Gastroesophageal sphincter (tissue), 4 donors: ENCODE data around the gene MPP2. TPM values are rescaled to one million over a fixed set of nuclear protein-coding genes. Genes with fewer than 3 reads are reported as not detected.
A peak's percentile ranks its signal among the peaks of the same experiment; 100 is the strongest.

Source experiments
- ATAC-seq: fragments of 150-250 bp; one replicate; pipeline ENCODE4 v1.9.1; 2016; ENCODE audit warnings: mild to moderate bottlenecking, moderate library complexity
- H3K27ac ChIP-seq, 4 donors: fragments of 200-600 bp; sonication (generic) in 3 of 4; 1 replicate in 3 of 4; 2 replicates in 1 of 4; pipeline ENCODE4 v1.5.1; 2016 to 2019
- H3K27me3 ChIP-seq: fragments of 200-600 bp; sonication (generic); one replicate; pipeline ENCODE4 v1.5.1; 2019
- H3K36me3 ChIP-seq, 2 donors: fragments of 200-600 bp; sonication (generic); one replicate each; pipeline ENCODE4 v1.5.1; 2019; ENCODE audit warnings: control low read depth in 1 of 2
- H3K4me1 ChIP-seq, 3 donors: fragments of 200-600 bp; sonication (generic); 1 replicate in 2 of 3; 2 replicates in 1 of 3; pipeline ENCODE4 v1.5.1; 2016 to 2019; ENCODE audit warnings: control low read depth in 2 of 3
- H3K4me3 ChIP-seq, 2 donors: fragments of 200-600 bp; sonication (generic); one replicate each; pipeline ENCODE4 v1.5.1; 2019; ENCODE audit warnings: mild to moderate bottlenecking in 1 of 2, moderate library complexity in 1 of 2
- H3K9me3 ChIP-seq, 3 donors: fragments of 200-600 bp; sonication (generic); one replicate each; pipeline ENCODE4 v1.5.1; 2017 to 2019; ENCODE audit warnings: control low read depth in 2 of 3
- EP300 ChIP-seq: sonication (generic); formaldehyde crosslinking; IDR thresholded peaks from one replicate; pipeline ENCODE4 v1.6.1; 2017; ENCODE audit warnings: antibody characterized with exemption, mild to moderate bottlenecking
- POLR2A ChIP-seq, 2 donors: fragments of 450-650 bp; IDR thresholded peaks; one replicate each; pipeline ENCODE4 v1.6.1; 2017; ENCODE audit warnings: antibody characterized with exemption in 2 of 2, mild to moderate bottlenecking in 2 of 2, moderate library complexity in 1 of 2
- POLR2AphosphoS5 ChIP-seq: sonication (generic); formaldehyde crosslinking; IDR thresholded peaks from one replicate; pipeline ENCODE4 v1.6.1; 2017; ENCODE audit warnings: antibody characterized with exemption
- WGBS, 2 donors: methylation state at CpG; one replicate each; pipeline ENCODE4 v1.1.5; 2018; ENCODE audit warnings: low coverage in 1 of 2; 5-methylcytosine and 5-hydroxymethylcytosine counted together
- total RNA-seq, 4 donors: library from RNA; depleted of rRNA; stranded (reverse); fragments of >200 nt; gene quantifications; one replicate each; pipeline ENCODE4 v1.1.0, GENCODE V29; 2016
- TF ChIP-seq, protein P1 (sequence below), 4 experiments: fragments of 200-600 bp in 2 of 4; fragments of 450-650 bp in 2 of 4; sonication (generic) in 1 of 4; IDR thresholded peaks; one replicate each; pipeline ENCODE4 v1.5.1; 2017 to 2019; ENCODE audit warnings: antibody characterized with exemption in 4 of 4, mild to moderate bottlenecking in 2 of 4, moderate library complexity in 2 of 4

MPP2 gene, protein sequence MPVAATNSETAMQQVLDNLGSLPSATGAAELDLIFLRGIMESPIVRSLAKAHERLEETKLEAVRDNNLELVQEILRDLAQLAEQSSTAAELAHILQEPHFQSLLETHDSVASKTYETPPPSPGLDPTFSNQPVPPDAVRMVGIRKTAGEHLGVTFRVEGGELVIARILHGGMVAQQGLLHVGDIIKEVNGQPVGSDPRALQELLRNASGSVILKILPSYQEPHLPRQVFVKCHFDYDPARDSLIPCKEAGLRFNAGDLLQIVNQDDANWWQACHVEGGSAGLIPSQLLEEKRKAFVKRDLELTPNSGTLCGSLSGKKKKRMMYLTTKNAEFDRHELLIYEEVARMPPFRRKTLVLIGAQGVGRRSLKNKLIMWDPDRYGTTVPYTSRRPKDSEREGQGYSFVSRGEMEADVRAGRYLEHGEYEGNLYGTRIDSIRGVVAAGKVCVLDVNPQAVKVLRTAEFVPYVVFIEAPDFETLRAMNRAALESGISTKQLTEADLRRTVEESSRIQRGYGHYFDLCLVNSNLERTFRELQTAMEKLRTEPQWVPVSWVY
- total RNA-seq: 10 to 100 TPM in 3 of 4 donors, 1 to 10 TPM in 1; 6.3 to 20.9 (median 15.1) TPM

DNA sequence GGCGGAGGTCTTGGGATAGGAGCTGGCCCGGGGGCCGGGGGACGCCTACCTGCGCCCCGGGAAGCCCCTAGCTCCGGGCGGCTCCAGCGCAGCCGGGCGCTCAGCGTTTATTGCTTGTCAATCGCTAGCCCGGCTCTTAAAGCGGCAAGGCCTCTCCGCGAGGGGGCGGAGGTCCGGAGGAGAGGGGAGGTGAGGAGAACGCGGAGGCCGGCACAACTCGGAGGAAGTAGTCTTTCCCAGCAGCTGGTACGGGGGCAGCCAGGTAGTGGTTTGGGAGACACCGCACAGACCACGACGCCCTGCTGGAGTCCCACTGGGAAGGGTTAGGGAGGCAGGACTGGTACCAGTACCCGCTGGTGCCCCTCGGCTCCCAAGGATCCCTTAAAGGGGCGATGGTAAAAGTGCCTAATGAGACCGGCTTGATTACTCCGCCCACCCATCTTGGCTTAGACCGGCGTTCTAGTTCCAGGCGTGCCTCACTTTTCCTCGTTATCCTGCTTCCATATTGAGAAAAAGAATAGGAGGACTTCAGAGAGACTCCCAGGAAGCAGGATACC lies at the start of gene MPP2:
Gene MPP2, minus strand, starts transcription at position 112 of the 557 bp plus-strand sequence. CDS start 3,076 bp downstream, outside the sequence.
- 0% methylated on average over 6 to 14 of the region's 36 CpGs for WGBS, 2 donors
- TF ChIP-seq POLR2A (IDR thresholded peaks at IDR 0.05) (peak; percentile 41 to 50), POLR2AphosphoS5 (peak; percentile 54), EP300 (no peak)
- TF ChIP-seq, protein P1, sequence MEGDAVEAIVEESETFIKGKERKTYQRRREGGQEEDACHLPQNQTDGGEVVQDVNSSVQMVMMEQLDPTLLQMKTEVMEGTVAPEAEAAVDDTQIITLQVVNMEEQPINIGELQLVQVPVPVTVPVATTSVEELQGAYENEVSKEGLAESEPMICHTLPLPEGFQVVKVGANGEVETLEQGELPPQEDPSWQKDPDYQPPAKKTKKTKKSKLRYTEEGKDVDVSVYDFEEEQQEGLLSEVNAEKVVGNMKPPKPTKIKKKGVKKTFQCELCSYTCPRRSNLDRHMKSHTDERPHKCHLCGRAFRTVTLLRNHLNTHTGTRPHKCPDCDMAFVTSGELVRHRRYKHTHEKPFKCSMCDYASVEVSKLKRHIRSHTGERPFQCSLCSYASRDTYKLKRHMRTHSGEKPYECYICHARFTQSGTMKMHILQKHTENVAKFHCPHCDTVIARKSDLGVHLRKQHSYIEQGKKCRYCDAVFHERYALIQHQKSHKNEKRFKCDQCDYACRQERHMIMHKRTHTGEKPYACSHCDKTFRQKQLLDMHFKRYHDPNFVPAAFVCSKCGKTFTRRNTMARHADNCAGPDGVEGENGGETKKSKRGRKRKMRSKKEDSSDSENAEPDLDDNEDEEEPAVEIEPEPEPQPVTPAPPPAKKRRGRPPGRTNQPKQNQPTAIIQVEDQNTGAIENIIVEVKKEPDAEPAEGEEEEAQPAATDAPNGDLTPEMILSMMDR (IDR thresholded peaks at IDR 0.05): peak in 3 of 4 experiments; percentile 32 to 64 (median 48)
- H3K4me3 ChIP-seq: peak within 1 kb of the TSS; percentile 79 to 81
- peaks cover 0 to 49% (median 15%) of the 10 kb centered on the region in 3 donors for H3K4me1 ChIP-seq
- no peaks in the 10 kb centered on the region for H3K9me3 ChIP-seq
- H3K27me3 ChIP-seq: peaks cover 13% of the 10 kb centered on the region
- peak within 1 kb of the TSS; percentile 86 to 96 (median 94) for H3K27ac ChIP-seq
- ATAC-seq: peak; percentile 66
- H3K36me3 ChIP-seq: peaks cover 0 to 19% of the 10 kb centered on the region in 2 donors

DNA sequence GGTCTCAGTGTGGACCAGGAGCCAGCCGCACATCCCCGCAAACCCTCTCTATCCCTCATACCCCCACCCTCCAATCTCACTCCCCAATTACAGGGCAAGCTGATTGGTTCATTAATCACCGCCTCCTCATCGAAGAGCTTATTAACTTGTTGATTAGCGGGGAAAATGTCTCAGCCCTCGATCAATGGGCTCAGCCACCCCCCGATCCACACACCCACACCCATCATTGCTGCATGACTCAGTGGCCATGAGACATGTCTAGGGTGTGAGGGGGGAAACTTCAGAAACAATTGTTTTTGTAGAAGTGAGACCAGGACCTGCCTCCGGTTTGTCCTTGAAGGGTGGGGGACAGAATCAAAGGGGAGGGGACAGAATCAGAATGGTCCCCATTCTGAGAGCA lies 48.9 kb upstream of the MPP2 start:
- Histone ChIP-seq H3K9me3 (no peaks in the 10 kb centered on the region), H3K4me3 (no peak overlapping the region), H3K27ac (no peak overlapping the region), H3K4me1 (peaks cover 0 to 18% (median 7%) of the 10 kb centered on the region in 3 donors), H3K36me3 (no peaks in the 10 kb centered on the region), H3K27me3 (peaks cover 83% of the 10 kb centered on the region)
- TF ChIP-seq EP300 (no peak), POLR2A (IDR thresholded peaks at IDR 0.05) (no peak), POLR2AphosphoS5 (no peak)
- TF ChIP-seq, protein P1 (IDR thresholded peaks at IDR 0.05): no peak
- ATAC-seq: no peak
- WGBS, 2 donors: 74 to 100% methylated on average over 1 to 6 of the region's 8 CpGs

DNA sequence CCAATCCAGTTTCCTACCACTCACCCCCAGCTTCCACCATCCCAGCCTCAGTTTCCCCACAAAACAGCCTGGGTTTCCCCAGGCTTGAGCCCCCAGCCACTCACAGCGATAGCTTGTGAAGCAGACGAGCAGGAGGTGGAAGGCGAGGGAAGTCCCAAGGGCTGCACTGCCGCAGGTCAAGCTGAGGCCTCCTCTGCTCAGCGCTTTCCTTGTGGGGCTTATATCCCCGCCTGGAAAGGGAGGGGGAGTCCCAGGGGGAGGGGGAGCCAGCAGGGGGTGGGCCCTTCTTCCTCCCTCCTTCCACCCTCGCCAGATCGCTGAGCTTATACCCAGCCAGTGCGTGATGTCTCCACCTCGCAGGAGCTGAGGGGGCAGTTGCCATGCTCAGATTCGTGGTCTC lies 46.4 kb upstream of the MPP2 start, which contains the start of gene PYY:
Gene PYY, minus strand, starts transcription at position 195 of the 400 bp plus-strand sequence. CDS start 457 bp downstream, outside the sequence.
- no peak for ATAC-seq
- 20% methylated on average over 1 of the region's 11 CpGs; no CpG with 5 or more reads in 1 of the 2 donors for WGBS, 2 donors
- no peak within 1 kb of the TSS for H3K27ac ChIP-seq
- H3K4me3 ChIP-seq: peak within 1 kb of the TSS in 1 of 2 donors; percentile 6
- H3K36me3 ChIP-seq: no peaks in the 10 kb centered on the region
- H3K9me3 ChIP-seq: no peaks in the 10 kb centered on the region
- peaks cover 89% of the 10 kb centered on the region for H3K27me3 ChIP-seq
- peaks cover 0 to 18% (median 7%) of the 10 kb centered on the region in 3 donors for H3K4me1 ChIP-seq
- TF ChIP-seq POLR2A (IDR thresholded peaks at IDR 0.05) (no peak), EP300 (no peak), POLR2AphosphoS5 (no peak)
- TF ChIP-seq, protein P1 (IDR thresholded peaks at IDR 0.05): no peak

DNA sequence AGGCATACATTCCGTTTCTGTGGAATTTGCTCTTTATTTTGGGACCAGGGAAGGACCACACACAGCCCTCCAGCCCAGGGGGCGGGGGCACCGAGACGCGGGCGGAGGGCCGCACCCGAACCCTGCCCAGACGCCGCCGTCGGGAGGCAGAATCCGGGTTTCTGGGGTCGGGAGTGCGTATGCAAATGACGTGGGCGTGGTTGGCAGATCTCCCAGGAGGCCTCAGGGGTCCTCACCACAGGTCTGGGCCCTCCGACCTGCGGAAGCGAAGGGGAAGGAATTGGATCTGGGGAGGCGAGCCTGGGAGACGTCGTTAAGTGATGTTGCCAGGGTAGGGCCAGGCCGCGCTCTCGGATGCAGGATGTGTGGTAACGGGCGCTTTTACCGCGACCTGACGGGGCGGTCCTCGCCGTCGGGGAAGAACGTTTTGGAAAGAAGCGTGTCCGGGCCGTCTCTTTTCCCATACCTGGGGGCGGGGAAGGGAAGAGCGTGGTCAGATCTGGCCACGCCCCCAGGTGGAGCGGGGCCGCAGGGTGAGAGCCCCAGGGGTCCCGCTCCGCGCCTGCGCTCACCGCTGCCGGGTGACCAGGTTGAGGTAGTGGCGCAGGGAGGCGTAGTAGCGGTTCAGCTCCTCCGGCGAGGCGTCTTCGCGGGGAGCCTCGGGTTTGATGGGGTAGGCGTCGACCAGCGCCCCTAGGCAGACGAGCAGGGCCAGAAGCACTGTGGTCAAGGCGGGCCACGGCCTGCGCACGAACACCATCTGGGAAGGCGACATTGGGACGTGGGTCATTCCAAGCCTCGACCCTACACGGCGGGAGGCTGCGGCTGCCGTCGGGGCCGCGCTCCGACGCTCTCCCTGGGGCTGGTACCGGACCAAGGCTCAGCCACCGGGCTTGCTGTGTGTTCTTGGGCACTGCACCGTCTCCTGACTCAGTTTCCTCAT lies 45.7 kb upstream of the MPP2 start:
- Histone ChIP-seq H3K36me3 (no peaks in the 10 kb centered on the region), H3K9me3 (no peaks in the 10 kb centered on the region), H3K4me1 (peaks cover 0 to 18% (median 7%) of the 10 kb centered on the region in 3 donors), H3K4me3 (peak overlapping the region in 1 of 2 donors; percentile 6), H3K27me3 (peaks cover 96% of the 10 kb centered on the region), H3K27ac (no peak overlapping the region)
- TF ChIP-seq, protein P1 (IDR thresholded peaks at IDR 0.05): no peak
- TF ChIP-seq POLR2A (IDR thresholded peaks at IDR 0.05): no peak
- no peak for TF ChIP-seq EP300
- no peak for TF ChIP-seq POLR2AphosphoS5
- ATAC-seq: no peak
- WGBS, 2 donors: 1 to 10% methylated on average over 7 to 16 of the region's 82 CpGs
